ACHN (cell line): ENCODE measurements around the gene NGB.

Source experiments
- DNase-seq: peaks from one replicate; pipeline ENCODE4 v3.0.0-alpha.2; 2015
- in situ Hi-C: cut with HindIII; loops from 2 replicates; pipeline ENCODE4 v1.10.0; 2017; ENCODE audit warnings: low sequenced_read_pairs, low pct_ligation_motif_present, low pct_unique_long_range_greater_than_20kb

The NGB gene

GRCh38 chr14:77245820-77246219 lies 25.2 kb downstream of the NGB start:
- in situ Hi-C loops, result no loop called here
- DNase-seq, result no peak

- in situ Hi-C loops, result no loop called here
- no peak for DNase-seq
Measured at GRCh38 chr14:77243853-77244252, 27.2 kb downstream of the NGB start.

- in situ Hi-C loops, result no loop called here
- DNase-seq, result no peak
Measured at GRCh38 chr14:77242752-77243151, 28.3 kb downstream of the NGB start.

GRCh38 chr14:77241955-77242354 lies 29.1 kb downstream of the NGB start:
- in situ Hi-C loops, result no loop called here
- DNase-seq, result peak; percentile 10

GRCh38 chr14:77240336-77240915 lies 30.6 kb downstream of the NGB start:
- in situ Hi-C loops, result no loop called here
- DNase-seq, result no peak

GRCh38 chr14:77239412-77239811 lies 31.6 kb downstream of the NGB start:
- in situ Hi-C loops, result no loop called here
- DNase-seq, result no peak

GRCh38 chr14:77238996-77239395 lies 32.0 kb downstream of the NGB start:
- DNase-seq, result no peak
- in situ Hi-C loops, result no loop called here

- in situ Hi-C loops, result no loop called here
Measured at GRCh38 chr14:77238356-77238755, 32.6 kb downstream of the NGB start.

GRCh38 chr14:77236814-77237213 lies 34.2 kb downstream of the NGB start:
- no peak for DNase-seq
- in situ Hi-C loops, result no loop called here

More at GRCh38 chr14:77238356-77238755, 32.6 kb downstream of the NGB start:
- no peak for DNase-seq

GRCh38 chr14:77231721-77232120 lies 39.3 kb downstream of the NGB start:
- DNase-seq, result no peak
- in situ Hi-C loops, result no loop called here

GRCh38 chr14:77230914-77231313 lies 40.1 kb downstream of the NGB start:
- in situ Hi-C loops, result no loop called here

GRCh38 chr14:77228056-77228455 lies 43.0 kb downstream of the NGB start:
- DNase-seq, result no peak
- in situ Hi-C loops, result no loop called here

More at GRCh38 chr14:77230914-77231313, 40.1 kb downstream of the NGB start:
- DNase-seq, result no peak

GRCh38 chr14:77225892-77226557 lies 45.0 kb downstream of the NGB start:
- DNase-seq, result no peak
- in situ Hi-C loops, result no loop called here

- DNase-seq, result no peak
- in situ Hi-C loops, result no loop called here
Measured at GRCh38 chr14:77225254-77225653, 45.8 kb downstream of the NGB start.

- in situ Hi-C loops, result no loop called here
- DNase-seq, result no peak
Measured at GRCh38 chr14:77224212-77224611, 46.8 kb downstream of the NGB start.

- DNase-seq, result no peak
- in situ Hi-C loops, result no loop called here
Measured at GRCh38 chr14:77222546-77223225, 48.3 kb downstream of the NGB start.

- DNase-seq, result no peak
- in situ Hi-C loops, result no loop called here
Measured at GRCh38 chr14:77221241-77221871, 49.6 kb downstream of the NGB start.

- in situ Hi-C loops, result no loop called here
Measured at GRCh38 chr14:77220246-77221017, 50.6 kb downstream of the NGB start.

GRCh38 chr14:77219591-77219990 lies 51.4 kb downstream of the NGB start:
- in situ Hi-C loops, result no loop called here
- no peak for DNase-seq

More at GRCh38 chr14:77220246-77221017, 50.6 kb downstream of the NGB start:
- no peak for DNase-seq
